ENCODE measurements around the gene PCDH15.

PCDH15 gene

GRCh38 chr10:53983431-53983830, 817.6 kb downstream of the PCDH15 start:
- TF ChIP-seq CTCF (IDR thresholded peaks at IDR 0.05; ENCODE audit: insufficient read depth, low read length, poor library complexity, severe bottlenecking) (no peak), EZH2phosphoT487 (conservative IDR thresholded peaks at IDR 0.05; ENCODE audit: low read length) (no peak)
- no peak overlapping the region for H3K9ac ChIP-seq (ENCODE audit: low read length)
- no peaks in the 10 kb centered on the region for H3K79me2 ChIP-seq (ENCODE audit: insufficient read depth, low read length)
- no peak overlapping the region for H2AFZ ChIP-seq (ENCODE audit: low read depth, low read length, severe bottlenecking)
- H3K27me3 ChIP-seq (ENCODE audit: low read length): no peaks in the 10 kb centered on the region; the same call in 1 of the 2 replicates
- H3K27ac ChIP-seq (ENCODE audit: low read depth, low read length): no peak overlapping the region
- H4K20me1 ChIP-seq (ENCODE audit: low read depth, low read length): no peaks in the 10 kb centered on the region
- no peak overlapping the region for H3K4me3 ChIP-seq (ENCODE audit: insufficient read depth, low read length, poor library complexity, severe bottlenecking)
- no peaks in the 10 kb centered on the region for H3F3A ChIP-seq (ENCODE audit: insufficient read depth)
- H3K36me3 ChIP-seq (ENCODE audit: low read length): no peaks in the 10 kb centered on the region
- H3K9me3 ChIP-seq (ENCODE audit: insufficient read depth, low read length): no peaks in the 10 kb centered on the region
- no peaks in the 10 kb centered on the region for H3K9me2 ChIP-seq (replicated peaks; ENCODE audit: insufficient read depth, low read length)
- no peak overlapping the region for H3K4me2 ChIP-seq (ENCODE audit: low read depth, low read length, poor library complexity, severe bottlenecking)

GRCh38 chr10:53980210-53980609, 820.8 kb downstream of the PCDH15 start:
- no peaks in the 10 kb centered on the region for H3F3A ChIP-seq (ENCODE audit: insufficient read depth)
- H3K27me3 ChIP-seq (ENCODE audit: low read length): no peaks in the 10 kb centered on the region; the same call in 1 of the 2 replicates
- no peak for TF ChIP-seq EZH2phosphoT487 (conservative IDR thresholded peaks at IDR 0.05; ENCODE audit: low read length)
- TF ChIP-seq CTCF (IDR thresholded peaks at IDR 0.05; ENCODE audit: insufficient read depth, low read length, poor library complexity, severe bottlenecking): no peak
- H3K4me2 ChIP-seq (ENCODE audit: low read depth, low read length, poor library complexity, severe bottlenecking): no peak overlapping the region
- H2AFZ ChIP-seq (ENCODE audit: low read depth, low read length, severe bottlenecking): no peak overlapping the region
- H3K9me2 ChIP-seq (replicated peaks; ENCODE audit: insufficient read depth, low read length): no peaks in the 10 kb centered on the region
- H3K4me3 ChIP-seq (ENCODE audit: insufficient read depth, low read length, poor library complexity, severe bottlenecking): no peak overlapping the region
- H3K27ac ChIP-seq (ENCODE audit: low read depth, low read length): no peak overlapping the region
- H3K36me3 ChIP-seq (ENCODE audit: low read length): no peaks in the 10 kb centered on the region
- no peaks in the 10 kb centered on the region for H4K20me1 ChIP-seq (ENCODE audit: low read depth, low read length)
- no peaks in the 10 kb centered on the region for H3K9me3 ChIP-seq (ENCODE audit: insufficient read depth, low read length)
- H3K79me2 ChIP-seq (ENCODE audit: insufficient read depth, low read length): no peaks in the 10 kb centered on the region
- no peak overlapping the region for H3K9ac ChIP-seq (ENCODE audit: low read length)

GRCh38 chr10:53978301-53978700, 822.7 kb downstream of the PCDH15 start:
- no peak overlapping the region for H3K4me3 ChIP-seq (ENCODE audit: insufficient read depth, low read length, poor library complexity, severe bottlenecking)
- TF ChIP-seq CTCF (IDR thresholded peaks at IDR 0.05; ENCODE audit: insufficient read depth, low read length, poor library complexity, severe bottlenecking): no peak
- no peak for TF ChIP-seq EZH2phosphoT487 (conservative IDR thresholded peaks at IDR 0.05; ENCODE audit: low read length)
- no peaks in the 10 kb centered on the region for H3F3A ChIP-seq (ENCODE audit: insufficient read depth)
- no peaks in the 10 kb centered on the region for H3K9me2 ChIP-seq (replicated peaks; ENCODE audit: insufficient read depth, low read length)
- no peaks in the 10 kb centered on the region for H3K36me3 ChIP-seq (ENCODE audit: low read length)
- no peaks in the 10 kb centered on the region for H3K79me2 ChIP-seq (ENCODE audit: insufficient read depth, low read length)
- no peak overlapping the region for H2AFZ ChIP-seq (ENCODE audit: low read depth, low read length, severe bottlenecking)
- H3K27ac ChIP-seq (ENCODE audit: low read depth, low read length): no peak overlapping the region
- no peaks in the 10 kb centered on the region for H4K20me1 ChIP-seq (ENCODE audit: low read depth, low read length)
- H3K9me3 ChIP-seq (ENCODE audit: insufficient read depth, low read length): no peaks in the 10 kb centered on the region
- H3K27me3 ChIP-seq (ENCODE audit: low read length): no peaks in the 10 kb centered on the region
- no peak overlapping the region for H3K4me2 ChIP-seq (ENCODE audit: low read depth, low read length, poor library complexity, severe bottlenecking)
- H3K9ac ChIP-seq (ENCODE audit: low read length): no peak overlapping the region
